SKM-1 (cell line): Measurements from ENCODE around the gene SLC16A10.
"Not testable (repeated sequence)": the region's sequence is repeated elsewhere in the genome, so short reads cannot be mapped to it uniquely, and the experiment has no call there.

ENCODE experiments used
- DNase-seq: peaks from one replicate; lab custom pipeline; 2025; ENCODE audit not compliant: unreplicated experiment; lab: John Stamatoyannopoulos, UW

The SLC16A10 gene

DNA sequence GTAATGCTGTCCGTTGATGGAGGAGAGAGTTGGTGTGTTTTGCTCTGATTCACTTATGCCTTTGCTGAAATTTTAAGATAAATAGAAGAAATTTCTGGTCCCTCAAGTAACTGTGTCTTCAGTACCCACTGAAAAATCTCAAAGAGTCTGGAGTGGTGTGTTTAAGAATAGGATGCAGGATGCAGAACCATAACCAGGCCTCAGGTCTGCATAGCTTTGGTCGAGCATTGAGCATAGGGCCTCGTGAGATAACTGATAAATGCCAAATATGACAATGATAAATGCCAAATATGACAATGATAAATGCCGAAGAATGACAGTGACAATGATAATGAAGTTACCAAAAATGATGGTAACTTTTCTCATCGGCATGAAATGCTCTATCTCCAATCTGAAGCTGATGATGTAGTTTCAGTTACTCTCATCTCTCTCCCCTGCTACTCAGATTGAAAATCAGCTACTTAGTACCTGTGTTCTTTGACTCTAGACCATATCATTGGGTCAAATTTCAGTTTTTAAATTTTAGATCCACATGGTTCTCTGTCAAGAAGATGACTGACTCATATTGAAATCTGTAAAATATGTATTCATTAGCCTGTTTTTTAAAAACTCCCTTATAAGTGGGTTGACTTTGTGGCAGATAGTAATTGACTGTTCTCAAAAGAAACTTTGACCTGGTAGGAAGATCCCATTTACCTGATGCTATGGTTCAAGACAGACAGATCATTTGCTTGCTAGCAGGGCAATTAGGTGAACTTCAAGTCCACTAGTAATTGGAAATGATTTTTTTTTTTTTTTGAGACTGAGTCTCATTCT is 96.6 kb downstream of the SLC16A10 start:
- DNase-seq, result no peak

DNA sequence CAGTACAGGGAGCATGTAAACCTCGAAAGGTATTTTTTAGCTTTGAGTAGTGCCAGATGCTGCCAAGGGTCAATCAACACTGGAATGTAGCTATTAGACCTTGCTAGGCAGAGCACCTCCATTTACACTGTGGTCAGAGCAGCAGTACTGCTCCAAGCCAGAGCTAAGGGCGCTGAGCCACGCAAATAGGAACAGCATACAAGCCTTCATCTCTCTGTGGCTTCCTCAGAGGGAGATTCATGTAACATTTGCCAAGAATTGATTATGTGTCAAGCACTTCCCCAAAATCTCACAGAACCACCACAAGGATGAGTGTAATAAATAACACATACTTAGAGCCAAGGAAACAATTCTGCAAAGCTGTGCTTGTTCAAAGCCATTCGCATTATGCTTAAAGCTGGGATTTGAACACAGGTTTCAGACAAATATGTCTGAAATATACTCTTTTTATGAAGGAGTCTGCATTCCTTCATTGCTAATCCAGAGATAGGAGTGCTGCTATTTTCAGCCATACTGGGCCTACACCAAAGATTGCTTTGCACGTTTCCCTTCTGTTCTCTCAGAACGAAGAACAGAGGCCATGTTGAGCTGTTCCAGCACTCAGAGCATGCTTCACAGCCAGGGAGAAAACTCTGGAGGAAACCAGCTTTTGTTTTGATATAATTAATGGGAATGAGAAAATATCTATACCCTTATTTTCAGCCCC is 97.7 kb downstream of the SLC16A10 start:
- DNase-seq, result peak; percentile 12

DNA sequence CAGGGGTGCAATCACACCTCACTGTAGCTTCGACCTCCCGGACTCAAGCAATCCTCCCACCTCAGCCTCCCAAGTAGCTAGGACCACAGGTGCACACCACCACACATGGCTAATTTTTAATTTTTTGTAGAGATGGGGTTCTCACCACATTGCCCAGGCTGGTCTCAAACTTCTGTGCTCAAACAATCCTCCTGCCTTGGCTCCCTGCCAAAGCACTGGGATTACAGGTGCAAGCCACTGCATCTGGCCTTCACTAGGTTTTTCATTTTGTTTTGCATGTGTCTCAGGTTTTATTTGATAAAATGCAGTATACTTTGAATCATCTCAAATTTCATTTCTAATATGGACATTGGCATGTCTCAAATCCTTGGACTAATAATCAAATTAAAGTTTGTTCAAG is 98.7 kb downstream of the SLC16A10 start:
- no peak for DNase-seq

DNA sequence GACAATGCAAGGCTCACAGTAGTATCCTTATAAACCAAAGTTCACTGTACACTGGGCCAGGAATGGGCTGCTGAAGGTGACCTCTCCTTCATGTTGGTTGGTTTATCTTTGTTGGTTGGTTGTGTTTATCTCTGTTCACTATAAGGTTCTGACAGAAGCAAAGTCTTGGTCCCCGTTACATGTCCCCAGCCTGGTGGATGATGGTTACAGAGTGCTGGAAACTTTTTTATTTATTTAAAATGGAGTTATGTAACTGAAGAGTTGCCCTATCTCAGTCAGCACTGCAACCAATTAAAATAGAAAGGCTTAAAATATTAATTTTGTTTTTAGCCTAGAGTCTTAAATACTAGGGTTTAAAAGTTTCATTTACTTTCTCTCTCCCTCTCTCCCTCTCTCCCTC is 100.6 kb downstream of the SLC16A10 start:
- no peak for DNase-seq

DNA sequence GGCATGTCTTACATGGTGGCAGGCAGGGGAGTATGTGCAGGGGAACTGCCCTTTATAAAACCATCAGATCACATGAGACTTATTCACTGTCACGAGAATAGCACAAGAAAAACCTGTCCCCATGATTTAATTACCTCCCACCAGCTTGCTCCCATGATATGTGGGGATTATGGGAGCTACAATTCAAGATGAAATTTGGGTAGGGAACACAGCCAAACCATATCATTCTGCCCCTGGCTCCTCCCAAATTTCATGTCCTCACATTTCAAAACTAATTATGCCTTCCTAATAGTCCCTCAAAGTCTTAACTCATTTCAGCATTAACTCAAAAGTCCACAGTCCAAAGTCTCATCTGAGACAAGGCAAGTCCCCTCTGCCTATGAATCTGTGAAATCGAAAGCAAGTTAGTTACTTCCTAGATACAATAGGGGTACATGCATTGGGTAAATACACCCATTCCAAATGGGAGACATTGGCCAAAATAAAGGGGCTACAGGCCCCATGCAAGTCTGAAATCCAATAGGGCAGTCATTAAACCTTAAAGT is 102.4 kb downstream of the SLC16A10 start:
- not testable (repeated sequence) for DNase-seq

DNA sequence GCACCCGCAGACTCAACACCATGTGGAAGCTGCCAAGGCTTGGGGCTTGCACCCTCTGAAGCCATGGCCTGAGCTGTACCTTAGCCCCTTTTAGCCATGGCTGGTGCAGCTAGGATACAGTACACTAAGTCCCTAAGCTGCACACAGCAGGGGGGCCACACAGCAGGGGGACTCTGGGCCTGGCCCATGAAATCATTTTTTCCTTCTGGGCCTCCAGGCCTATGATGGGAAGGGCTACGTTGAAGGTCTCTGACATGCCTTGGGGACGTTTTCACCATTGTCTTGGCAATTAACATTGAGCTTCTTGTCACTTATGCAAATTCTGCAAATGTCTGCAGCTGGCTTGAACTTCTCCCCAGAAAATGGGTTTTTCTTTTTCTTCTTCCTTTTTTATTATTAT is 103.3 kb downstream of the SLC16A10 start:
- no peak for DNase-seq

DNA sequence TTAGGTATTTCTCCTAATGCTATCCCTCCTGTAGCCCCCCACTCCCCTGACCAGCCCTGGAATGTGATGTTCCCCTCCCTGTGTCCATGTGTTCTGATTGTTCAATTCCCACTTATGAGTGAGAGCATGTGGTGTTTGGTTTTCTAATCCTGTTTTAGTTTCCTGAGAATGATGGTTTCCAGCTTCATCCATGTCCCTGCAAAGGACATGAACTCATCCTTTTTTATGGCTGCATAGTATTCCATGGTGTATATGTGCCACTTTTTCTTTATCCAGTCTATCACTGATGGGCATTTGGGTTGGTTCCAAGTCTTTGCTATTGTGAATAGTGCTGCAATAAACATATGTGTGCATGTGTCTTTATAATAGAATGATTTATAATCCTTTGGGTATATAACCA is 103.8 kb downstream of the SLC16A10 start:
- DNase-seq, result not testable (repeated sequence)

DNA sequence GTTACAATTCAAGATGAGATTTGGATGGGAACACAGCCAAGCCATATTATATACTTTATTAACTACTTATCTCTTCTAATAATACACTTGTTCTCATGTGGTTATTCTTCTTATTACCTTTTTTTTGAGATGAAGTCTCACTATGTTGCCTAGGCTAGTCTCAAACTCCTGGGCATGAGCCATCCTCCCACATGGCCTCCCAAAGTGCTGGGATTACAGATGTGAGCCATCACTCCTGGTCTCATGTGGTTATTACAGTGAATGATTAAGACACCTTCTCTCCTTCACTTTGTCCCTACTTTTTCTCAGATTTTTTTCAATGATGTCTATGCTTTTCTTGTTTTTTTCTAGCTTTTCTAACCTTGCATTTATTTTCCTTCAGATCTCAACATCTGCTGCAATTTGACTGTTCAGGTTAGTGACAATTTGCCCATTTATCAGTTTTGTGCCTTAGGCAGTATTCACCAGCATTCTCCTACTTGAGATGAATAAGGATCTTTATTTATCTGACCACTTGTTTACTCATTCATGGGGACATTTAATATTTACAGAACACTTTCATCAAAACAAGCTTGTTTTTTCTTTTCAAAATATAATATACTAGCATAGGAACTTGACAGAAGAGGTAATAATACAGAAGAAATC is 105.7 kb downstream of the SLC16A10 start:
- no peak for DNase-seq

DNA sequence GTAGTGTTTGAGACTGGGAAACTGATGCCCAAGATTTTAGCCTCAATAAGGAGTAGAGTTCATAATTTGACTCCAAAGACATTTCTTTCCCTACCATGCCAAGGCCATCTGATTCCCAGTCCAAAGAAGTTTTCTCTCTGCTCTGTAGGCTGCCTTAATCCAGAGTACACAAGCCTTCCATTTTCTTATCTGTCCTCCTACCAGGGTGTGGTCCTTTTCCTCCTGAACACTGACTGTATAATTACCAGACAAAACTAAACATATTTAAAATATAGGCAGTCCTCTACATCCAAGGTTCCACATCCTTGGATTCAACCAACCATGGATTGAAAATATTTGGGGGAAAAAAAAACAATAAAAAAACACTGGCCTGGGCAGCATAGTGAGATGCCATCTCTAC is 108.4 kb downstream of the SLC16A10 start:
- no peak for DNase-seq

DNA sequence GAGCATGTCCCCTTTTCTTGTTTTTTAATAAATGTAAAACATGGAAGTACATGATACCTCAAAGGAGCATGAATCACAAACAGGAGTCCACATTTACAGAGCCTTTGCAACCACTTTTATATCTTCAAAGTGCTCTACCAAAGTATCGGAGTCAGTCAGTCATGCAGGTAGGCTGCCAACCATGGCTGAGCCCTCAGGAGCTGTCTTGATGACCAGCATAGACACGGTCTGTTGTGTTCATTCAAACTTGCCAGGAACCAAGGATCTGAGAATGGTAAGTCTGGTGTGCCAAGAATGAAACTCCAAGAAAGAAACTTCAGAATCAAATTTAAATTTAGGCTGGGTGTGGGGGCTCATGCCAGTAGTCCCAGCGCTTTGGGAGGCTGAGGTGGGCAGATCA is 111.5 kb downstream of the SLC16A10 start:
- DNase-seq, result no peak

DNA sequence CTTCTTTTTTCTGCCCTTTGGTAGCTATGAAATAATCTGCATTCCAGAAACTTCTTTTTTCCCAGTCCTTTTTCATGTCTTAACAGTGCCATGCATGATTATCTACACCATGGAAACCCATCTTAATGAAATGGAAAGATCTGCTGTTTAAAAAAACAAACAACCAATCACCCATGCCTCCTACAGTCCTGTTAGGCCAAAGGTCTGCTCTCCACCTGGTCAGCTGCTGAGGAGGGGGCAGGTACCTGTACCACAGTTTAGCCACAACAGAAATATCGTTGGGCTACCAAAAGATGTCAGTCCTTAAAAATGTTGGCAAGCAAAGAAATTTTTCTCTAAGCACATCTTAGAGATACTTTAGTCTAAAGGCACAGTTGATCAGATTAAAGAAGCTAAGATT is 112.6 kb downstream of the SLC16A10 start:
- no peak for DNase-seq

DNA sequence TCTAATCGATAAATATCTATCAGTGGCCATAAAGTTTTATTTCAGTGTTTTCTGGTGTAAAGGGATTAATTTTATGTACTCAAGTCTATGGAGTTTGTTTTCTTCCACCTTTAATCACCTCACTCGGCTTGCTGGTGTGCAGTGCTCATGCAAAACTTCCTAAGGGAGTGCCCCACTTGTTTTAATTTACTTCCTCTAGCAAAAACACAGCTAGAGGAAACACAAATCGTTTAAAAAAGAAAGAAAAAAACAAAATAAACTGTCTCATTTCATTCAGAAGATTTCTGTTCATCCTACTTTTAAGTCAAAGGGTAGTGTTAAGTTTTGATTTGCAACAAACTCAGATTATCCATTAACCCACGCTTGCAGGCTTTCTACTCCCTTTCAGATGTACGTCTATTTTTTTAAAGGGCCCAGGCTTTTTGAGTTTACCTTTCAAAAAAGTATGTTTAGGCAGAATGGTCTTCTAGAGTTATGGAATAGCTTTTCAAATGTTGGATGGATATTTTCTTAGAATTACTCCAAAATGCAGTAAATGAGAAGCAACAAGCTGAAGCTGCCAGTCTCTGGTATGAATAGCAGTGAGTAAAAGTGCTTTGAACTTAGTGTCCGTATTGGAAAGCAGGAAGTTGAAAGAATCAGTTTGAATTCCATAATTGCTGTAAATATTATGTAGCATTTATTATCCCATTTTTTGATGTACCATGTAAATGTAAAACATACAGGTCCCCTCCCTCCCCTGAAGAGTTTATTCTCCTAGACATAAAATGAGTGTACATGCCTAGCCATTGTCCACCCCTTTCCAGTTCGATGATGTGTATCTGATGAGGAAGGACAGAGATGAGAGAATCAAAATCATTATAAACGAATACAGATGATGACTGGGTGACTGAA is 113.3 kb downstream of the SLC16A10 start:
- DNase-seq, result no peak

DNA sequence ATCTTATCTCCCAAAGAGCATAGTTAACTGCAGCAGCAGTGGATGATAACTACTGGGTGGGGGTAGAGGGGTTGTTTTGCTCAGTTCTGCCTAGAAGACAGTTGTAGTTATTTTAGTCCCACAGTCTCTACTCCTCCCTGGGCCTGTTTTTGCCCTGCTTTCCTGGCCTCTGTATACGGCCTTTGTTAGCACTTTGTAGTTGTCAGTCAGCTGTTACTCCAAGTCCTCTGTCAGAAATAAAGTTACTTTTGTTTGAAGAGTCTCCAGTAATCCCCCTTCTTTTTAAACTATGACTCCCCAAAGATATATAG is 113.9 kb downstream of the SLC16A10 start:
- DNase-seq, result no peak

DNA sequence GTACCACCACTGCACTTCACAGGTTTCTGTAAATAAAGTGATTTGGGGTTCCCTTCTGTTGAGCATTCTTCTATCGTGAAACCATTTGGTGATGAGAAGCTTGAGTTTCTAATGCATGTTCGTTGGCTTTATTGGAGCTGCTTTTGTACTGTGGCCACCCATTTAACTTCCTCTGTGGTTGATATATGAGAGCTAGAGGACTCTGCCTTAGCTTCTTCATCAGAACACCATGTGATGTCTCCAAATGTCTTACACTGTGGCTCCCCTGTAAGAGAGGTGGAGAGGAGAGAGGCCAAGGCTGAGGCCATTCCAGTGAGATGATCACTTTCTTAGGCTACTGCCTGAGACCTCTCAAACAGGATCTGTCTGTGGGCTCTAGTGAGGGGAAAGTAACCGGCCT is 114.5 kb downstream of the SLC16A10 start:
- DNase-seq, result no peak

DNA sequence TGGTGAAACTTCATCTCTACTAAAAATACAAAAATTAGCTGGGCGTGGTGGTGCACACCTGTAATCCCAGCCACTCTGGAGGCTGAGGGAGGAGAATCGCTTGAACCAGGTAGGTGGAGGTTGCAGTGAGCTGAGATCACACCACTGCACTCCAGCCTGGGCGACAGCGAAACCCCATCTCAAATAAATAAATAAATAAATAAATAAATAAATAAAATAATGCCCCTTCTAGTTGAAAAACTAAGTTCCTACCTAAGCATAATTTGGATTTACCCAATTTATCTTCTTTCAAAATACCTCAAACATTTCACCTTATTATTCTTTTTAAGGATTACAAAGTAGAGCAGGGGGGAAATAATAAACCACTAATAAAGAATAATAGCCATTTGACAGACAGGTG is 116.2 kb downstream of the SLC16A10 start:
- DNase-seq, result not testable (repeated sequence)

DNA sequence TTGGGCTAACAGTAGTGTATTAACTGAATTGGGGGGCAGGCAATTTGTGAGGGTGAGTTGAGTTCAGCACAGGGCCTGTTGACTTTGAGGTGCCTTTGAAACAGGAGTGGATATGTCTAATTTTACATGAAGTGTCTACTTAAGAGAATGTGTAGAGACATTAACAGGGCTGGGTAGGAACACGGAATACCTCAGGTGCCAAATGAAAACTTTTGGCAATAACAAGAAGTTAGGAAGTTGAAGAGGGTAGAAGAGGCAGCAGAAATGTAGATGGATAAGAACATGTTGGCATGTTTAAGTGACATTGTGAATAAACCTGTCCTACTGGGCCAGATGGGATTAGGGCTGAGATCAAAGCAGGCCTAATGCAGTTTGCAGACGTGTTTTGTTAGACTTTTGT is 117.0 kb downstream of the SLC16A10 start:
- DNase-seq, result no peak

DNA sequence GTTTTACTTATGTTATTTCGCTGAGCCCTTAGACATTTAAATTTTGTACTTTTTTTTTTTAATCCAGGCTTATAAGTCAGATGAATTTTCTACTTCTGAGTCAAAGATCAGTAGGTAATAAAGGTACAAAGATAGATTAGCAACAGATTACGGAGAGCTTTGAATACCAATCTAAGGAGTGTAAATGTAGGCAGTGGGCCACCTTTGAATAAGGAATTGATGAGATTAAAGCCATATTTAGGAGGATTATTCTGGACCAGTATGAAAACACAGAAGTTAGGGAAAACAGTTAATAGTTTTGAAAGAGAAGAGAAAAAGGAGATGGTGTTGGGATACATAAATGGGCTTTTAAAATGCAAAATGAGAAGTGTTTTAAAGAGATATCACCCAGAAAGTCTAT is 117.6 kb downstream of the SLC16A10 start:
- no peak for DNase-seq

DNA sequence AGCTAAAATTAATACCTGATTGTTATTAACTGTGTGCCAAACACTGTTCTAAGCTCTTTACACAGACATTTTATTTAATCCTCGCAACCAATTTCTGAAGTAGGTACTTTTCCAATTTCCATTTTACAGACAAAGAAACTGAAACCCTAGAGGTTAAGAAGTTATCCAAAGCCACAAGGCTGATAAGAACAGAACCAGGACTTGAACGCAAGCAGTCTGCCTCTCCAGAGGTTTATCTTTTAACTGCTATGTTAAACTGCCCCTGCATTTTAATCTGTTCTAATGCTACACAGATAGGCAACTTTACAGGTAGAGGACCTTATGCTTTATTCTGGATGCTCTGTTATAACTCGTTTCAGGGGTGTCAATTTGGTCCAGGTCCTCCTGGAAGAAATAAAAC is 118.2 kb downstream of the SLC16A10 start:
- DNase-seq, result no peak

DNA sequence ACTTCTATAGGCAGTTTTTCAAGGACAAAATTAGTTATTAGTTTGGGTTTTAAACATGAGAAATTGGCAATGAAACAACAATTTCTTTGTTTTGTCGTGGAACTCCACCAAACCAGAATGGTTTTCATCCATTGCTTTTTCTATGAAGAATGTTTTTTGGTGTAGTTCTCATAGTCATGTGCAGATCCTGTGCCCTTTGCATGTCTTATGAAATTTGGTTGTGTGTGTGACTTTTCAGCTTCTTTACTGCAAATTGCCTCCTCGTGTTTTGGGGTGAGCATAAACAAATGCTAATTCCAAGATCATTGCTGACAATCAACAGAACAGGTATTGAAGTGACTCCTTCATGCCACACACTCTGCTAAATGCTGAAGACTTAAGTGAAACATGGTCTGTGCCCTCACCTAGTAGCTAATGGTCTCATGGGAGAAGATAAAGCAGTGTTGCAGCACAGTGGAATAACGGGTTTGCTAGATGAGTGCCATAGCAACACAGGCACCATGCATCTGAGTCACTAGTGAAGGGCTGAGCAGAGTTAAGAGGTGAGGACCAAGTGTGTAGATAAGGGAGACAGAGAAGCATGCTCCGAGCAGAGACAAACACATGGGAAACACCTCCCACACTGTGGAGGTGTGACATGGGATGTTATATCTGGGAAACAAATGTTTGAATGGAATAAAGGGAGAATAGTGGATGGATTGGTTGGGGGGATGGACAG is 120.0 kb downstream of the SLC16A10 start:
- no peak for DNase-seq

DNA sequence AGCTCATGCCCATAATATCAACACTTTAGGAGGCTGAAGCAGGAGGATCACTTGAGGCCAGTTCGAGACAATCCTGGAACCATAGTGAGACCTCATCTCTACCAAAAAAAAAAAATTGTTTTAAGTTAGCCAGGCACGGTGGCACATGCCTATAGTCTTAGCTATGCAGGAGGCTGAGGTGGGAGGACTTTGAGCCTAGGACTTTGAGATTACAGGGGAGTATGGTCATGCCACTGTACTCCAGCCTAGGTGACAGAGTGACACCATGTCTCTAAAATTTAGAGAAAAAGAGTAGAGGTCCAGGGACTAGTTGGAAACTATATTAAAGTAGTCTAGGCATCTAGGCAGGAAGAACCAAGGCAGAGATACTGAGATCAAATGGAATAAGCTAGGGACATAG is 121.6 kb downstream of the SLC16A10 start:
- DNase-seq, result no peak
